HepG2 (cell line): ENCODE measurements around the gene HSD17B11. TPM values are rescaled to one million over a fixed set of nuclear protein-coding genes. Genes with fewer than 3 reads are reported as not detected.
A peak's percentile ranks its signal among the peaks of the same experiment; 100 is the strongest.
"Not testable (repeated sequence)": the region's sequence is repeated elsewhere in the genome, so short reads cannot be mapped to it uniquely, and the experiment has no call there.

Experiments
- ATAC-seq: fragments of 200-7000 bp; cut with Tn5 transposase; 3 replicates; pipeline ENCODE4 v1.9.1; 2020; ENCODE audit warnings: mild to moderate bottlenecking, moderate library complexity
- BruUV-seq: library from RNA; stranded (reverse); fragments of 400-500 nt; replicated peaks from 2 replicates; lab custom pipeline; 2021; lab: Mats Ljungman, UMichigan
- CTCF ChIA-PET: fragments of 300-600 bp; formaldehyde crosslinking; extraction: SDS; loops from one replicate; lab custom pipeline; 2021; ENCODE audit warnings: low total read pairs, inconsistent platforms, low intra/inter-chr PET ratio; lab: Yijun Ruan, JAX
- POLR2A ChIA-PET: fragments of 350-600 bp; sonication (Branson Sonifier 250); formaldehyde crosslinking; loops from one replicate; lab custom pipeline; 2020; ENCODE audit warnings: antibody characterized with exemption, inconsistent platforms; lab: Yijun Ruan, JAX
- DNase-seq: peaks from one replicate; pipeline ENCODE4 v3.0.0-alpha.2; 2015; ENCODE audit warnings: low spot score
- FAIRE-seq: peaks from 3 replicates; lab custom pipeline; 2011; peaks lifted over from hg19 to GRCh38; lab: Jason Lieb, UNC
- H2AFZ ChIP-seq: one replicate; pipeline ENCODE4 v1.6.1; 2011; ENCODE audit warnings: low read length, inconsistent platforms
- H3K27ac ChIP-seq: fragments of 300-600 bp; 3 replicates; pipeline ENCODE4 v1.8.0; 2011; ENCODE audit warnings: mixed run types, mild to moderate bottlenecking, mixed read lengths, low read length, inconsistent platforms; ENCODE audit not compliant: insufficient read depth; ENCODE audit errors: extremely low read length
- H3K27me3 ChIP-seq, 2 experiments: fragments of 200-600 bp in 1 of 2; 2 replicates in 1 of 2; 3 replicates in 1 of 2; pipeline versions ENCODE4 v1.6.0 to v1.8.0; 2011; ENCODE audit warnings: low read length in 2 of 2, mild to moderate bottlenecking in 2 of 2, moderate library complexity in 2 of 2, inconsistent platforms in 1 of 2; ENCODE audit not compliant: insufficient read depth in 2 of 2, control insufficient read depth in 1 of 2
- H3K36me3 ChIP-seq, 2 experiments: fragments of 200-600 bp in 1 of 2; replicated peaks in 1 of 2; 2 replicates in 1 of 2; 3 replicates in 1 of 2; pipeline versions ENCODE4 v1.5.1 to v1.8.0; 2011; ENCODE audit warnings: low read length in 2 of 2, inconsistent platforms in 1 of 2; ENCODE audit not compliant: insufficient read depth in 2 of 2, control insufficient read depth in 1 of 2
- H3K4me1 ChIP-seq: 2 replicates; pipeline ENCODE4 v1.5.1; 2012; ENCODE audit warnings: low read length, inconsistent platforms; ENCODE audit not compliant: insufficient read depth
- H3K4me2 ChIP-seq: 2 replicates; pipeline ENCODE4 v1.6.0; 2011; ENCODE audit warnings: low read depth, low read length, inconsistent platforms
- H3K4me3 ChIP-seq, 3 experiments: fragments of 200-600 bp in 1 of 3; sonication (generic), shearing (Covaris generic) in 1 of 3; replicated peaks in 1 of 3; 2 replicates each; pipeline ENCODE4 v1.5.1; 2011 to 2016; ENCODE audit warnings: low read length in 3 of 3, inconsistent platforms in 2 of 3, low read depth in 2 of 3, mild to moderate bottlenecking in 2 of 3, control low read depth in 1 of 3, mixed read lengths in 1 of 3; ENCODE audit not compliant: insufficient read depth in 1 of 3
- H3K79me2 ChIP-seq: one replicate; pipeline ENCODE4 v1.6.1; 2011; ENCODE audit warnings: low read length, inconsistent platforms; ENCODE audit not compliant: insufficient read depth
- H3K9ac ChIP-seq: 2 replicates; pipeline ENCODE4 v1.6.0; 2011; ENCODE audit warnings: mild to moderate bottlenecking, low read depth, low read length, inconsistent platforms; ENCODE audit not compliant: insufficient read depth
- H3K9me3 ChIP-seq: 2 replicates; pipeline ENCODE4 v1.5.1; 2012; ENCODE audit warnings: mild to moderate bottlenecking, low read length
- H4K20me1 ChIP-seq: 2 replicates; pipeline ENCODE4 v1.6.0; 2011; ENCODE audit warnings: inconsistent platforms, mild to moderate bottlenecking, low read length, moderate library complexity; ENCODE audit not compliant: insufficient read depth
- WGBS: methylation state at CpG from one replicate; pipeline ENCODE4 v1.1.6; 2017; ENCODE audit warnings: low lambda C conversion rate; 5-methylcytosine and 5-hydroxymethylcytosine counted together
- in situ Hi-C: cut with HindIII; loops from 2 replicates; pipeline ENCODE4 v1.10.0; 2017; ENCODE audit warnings: low pct_unique_long_range_greater_than_20kb; ENCODE audit not compliant: extremely low pct_ligation_motif_present
- intact Hi-C: fragments of 100-400 bp; cut with micrococcal nuclease; formaldehyde crosslinking; loops from one replicate; pipeline ENCODE4 v1.10.0; 2022; ENCODE audit not compliant: unreplicated experiment
- polyA plus RNA-seq, 8 experiments: library from polyadenylated mRNA; depleted of rRNA in 3 of 8; stranded (reverse) in 7 of 8; unstranded in 1 of 8; fragments of >200 nt; fragmentation: Illumina TruSeq in 4 of 8; extraction: Trizol in 4 of 8; gene quantifications; 2 replicates each; pipeline versions ENCODE4 v1.2.1 to v1.2.3, GENCODE V29; 2011 to 2016; ENCODE audit warnings: low read depth in 4 of 8, missing spikeins in 1 of 8, mixed read lengths in 1 of 8; ENCODE audit not compliant: insufficient read depth in 1 of 8
- total RNA-seq, 5 experiments: library from RNA; depleted of rRNA; stranded (reverse); fragments of >200 nt; fragmentation: Illumina TruSeq; extraction: Trizol; gene quantifications; 2 replicates each; pipeline ENCODE4 v1.2.3, GENCODE V29; 2016; ENCODE audit warnings: low read depth in 1 of 5
- TF ChIP-seq, protein P1 (sequence below): sonication (generic); formaldehyde crosslinking; IDR thresholded peaks from 2 replicates; pipeline ENCODE4 v1.4.0; 2020; ENCODE audit warnings: missing genetic modification reagents

Gene HSD17B11
- total and polyA plus RNA-seq, 2 of the 13 experiments (the other 11 are each of a cell fraction or from before 2014, with no cell fraction given), result 121 to 158 TPM

DNA sequence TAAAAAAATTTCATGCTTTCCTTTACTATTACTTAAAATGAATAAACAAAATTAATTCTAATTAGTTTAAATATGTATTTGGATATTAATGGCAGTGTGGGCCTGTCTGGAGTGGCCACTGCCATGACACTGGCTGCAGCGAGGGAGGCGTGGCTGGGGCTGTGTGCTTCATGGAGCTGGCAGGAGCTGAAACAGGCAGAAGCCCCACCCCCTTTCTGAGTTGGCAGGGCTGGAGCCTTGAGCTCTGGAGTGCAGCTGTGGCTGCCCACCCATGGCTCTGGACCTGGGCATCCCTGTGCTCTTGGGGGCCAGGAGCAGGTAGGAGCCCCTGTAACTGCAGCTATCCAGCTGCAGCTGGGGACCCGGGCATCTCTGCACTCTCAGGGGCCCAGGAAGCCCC, 8.2 kb upstream of the HSD17B11 start:
- no peak for FAIRE-seq

DNA sequence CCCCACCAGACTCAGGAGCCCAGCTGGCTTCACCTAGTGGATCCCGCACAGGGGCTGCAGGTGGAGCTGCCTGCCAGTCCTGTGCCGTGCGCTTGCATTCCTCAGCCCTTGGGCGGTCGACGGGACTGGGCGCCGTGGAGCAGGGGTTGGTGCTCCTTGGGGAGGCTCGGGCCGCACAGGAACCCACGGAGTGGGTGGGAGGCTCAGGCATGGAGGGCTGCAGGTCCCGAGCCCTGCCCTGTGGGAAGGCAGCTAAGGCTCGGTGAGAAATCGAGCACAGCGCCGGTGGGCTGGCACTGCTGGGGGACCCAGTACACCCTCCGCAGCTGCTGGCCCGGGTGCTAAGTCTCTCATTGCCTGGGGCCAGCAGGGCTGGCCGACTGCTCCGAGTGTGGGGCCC, 4.9 kb upstream of the HSD17B11 start:
- POLR2A ChIA-PET, H3K79me2 ChIP-seq, intact Hi-C loops, CTCF ChIA-PET, in situ Hi-C loops, ATAC-seq, H3K9ac ChIP-seq, FAIRE-seq, H3K36me3 ChIP-seq, DNase-seq, H4K20me1 ChIP-seq, BruUV-seq, H3K4me3 ChIP-seq, H3K4me2 ChIP-seq, H3K27me3 ChIP-seq, H3K9me3 ChIP-seq, H2AFZ ChIP-seq, H3K27ac ChIP-seq: not testable (repeated sequence)
- peaks cover 16% of the 10 kb centered on the region for H3K4me1 ChIP-seq
- no CpG with 5 or more reads among the region's 20 CpGs for WGBS

More for the DNA sequence above, 8.2 kb upstream of the HSD17B11 start:
- no peak overlapping the region for H3K4me2 ChIP-seq
- in situ Hi-C loops, result no loop called here
- H3K36me3 ChIP-seq, result no peaks in the 10 kb centered on the region
- no TSS peak for BruUV-seq
- H3K9ac ChIP-seq, result no peak overlapping the region
- ATAC-seq, result peak; percentile 88
- 42% methylated on average over 2 of the region's 3 CpGs for WGBS
- no peaks in the 10 kb centered on the region; a peak in 2 of 5 replicates for H3K27me3 ChIP-seq
- ChIA-PET CTCF (no interaction called here), POLR2A (interaction anchor here (0.9 to 3.5 kb wide), 3 partner anchors 8 to 23 kb away, joined by 4 to 27 read pairs (median 5); partner anchors contain the start of genes HSD17B11 and NUDT9)
- intact Hi-C loops, result no loop called here
- H3K4me1 ChIP-seq, result no peaks in the 10 kb centered on the region
- H2AFZ ChIP-seq, result no peak overlapping the region
- H3K27ac ChIP-seq, result no peak overlapping the region
- no peaks in the 10 kb centered on the region for H3K79me2 ChIP-seq
- peak; percentile 28 for DNase-seq
- TF ChIP-seq, protein P1, sequence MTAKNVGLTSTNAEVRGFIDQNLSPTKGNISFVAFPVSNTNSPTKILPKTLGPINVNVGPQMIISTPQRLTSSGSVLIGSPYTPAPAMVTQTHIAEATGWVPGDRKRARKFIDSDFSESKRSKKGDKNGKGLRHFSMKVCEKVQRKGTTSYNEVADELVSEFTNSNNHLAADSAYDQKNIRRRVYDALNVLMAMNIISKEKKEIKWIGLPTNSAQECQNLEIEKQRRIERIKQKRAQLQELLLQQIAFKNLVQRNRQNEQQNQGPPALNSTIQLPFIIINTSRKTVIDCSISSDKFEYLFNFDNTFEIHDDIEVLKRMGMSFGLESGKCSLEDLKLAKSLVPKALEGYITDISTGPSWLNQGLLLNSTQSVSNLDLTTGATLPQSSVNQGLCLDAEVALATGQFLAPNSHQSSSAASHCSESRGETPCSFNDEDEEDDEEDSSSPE (CRISPR knock-in tag), result no peak
- TF ChIP-seq, all 625 proteins: peak for 0
- Histone ChIP-seq H3K9me3 (no peaks in the 10 kb centered on the region), H4K20me1 (no peaks in the 10 kb centered on the region), H3K4me3 (no peak overlapping the region)

- H3K27ac ChIP-seq, intact Hi-C loops, FAIRE-seq, H3K9me3 ChIP-seq, in situ Hi-C loops, H3K79me2 ChIP-seq, H3K36me3 ChIP-seq, ATAC-seq, BruUV-seq, DNase-seq, H3K4me2 ChIP-seq, CTCF ChIA-PET, H3K4me3 ChIP-seq, H2AFZ ChIP-seq, H3K9ac ChIP-seq, H4K20me1 ChIP-seq, H3K27me3 ChIP-seq: not testable (repeated sequence)
- H3K4me1 ChIP-seq, result peaks cover 16% of the 10 kb centered on the region
- POLR2A ChIA-PET, result interaction anchor here (1.1 kb wide), 1 partner anchor 24 kb away, joined by 3 read pairs; no protein-coding TSS in a partner anchor
- WGBS, result 92% methylated on average over 23 of the region's 23 CpGs
Measured at GRCh38 chr4:87395073-87395472, 4.1 kb upstream of the HSD17B11 start.
